HG03135 (cell line): ENCODE data around the gene SKOR1.

Source experiments
- ATAC-seq: cut with Tn5 transposase; IDR thresholded peaks from one replicate; pipeline ENCODE4 v1.9.1; 2021; ENCODE audit warnings: mild to moderate bottlenecking, moderate library complexity; ENCODE audit not compliant: unreplicated experiment

Gene SKOR1

GRCh38 chr15:67815036-67815592 is 10.2 kb upstream of the SKOR1 start:
- no peak for ATAC-seq

DNA sequence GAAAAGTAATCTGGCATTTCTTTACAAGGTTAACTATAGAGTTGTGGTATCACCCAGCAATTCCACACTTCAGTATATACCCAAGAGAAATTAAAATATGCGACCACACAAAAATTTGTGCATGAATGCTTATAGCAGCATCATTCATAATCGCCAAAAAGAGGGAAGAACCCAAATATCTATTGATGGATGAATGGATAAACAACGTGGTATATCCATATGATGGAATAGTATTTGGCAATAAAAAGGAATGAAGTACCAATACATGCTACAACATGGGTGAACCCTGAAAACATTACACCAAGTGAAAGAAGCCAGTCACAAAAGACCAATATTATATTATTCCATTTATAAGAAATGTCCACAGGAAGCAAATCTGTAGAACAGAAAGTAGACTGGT is 8.6 kb upstream of the SKOR1 start:
- ATAC-seq = no peak

DNA sequence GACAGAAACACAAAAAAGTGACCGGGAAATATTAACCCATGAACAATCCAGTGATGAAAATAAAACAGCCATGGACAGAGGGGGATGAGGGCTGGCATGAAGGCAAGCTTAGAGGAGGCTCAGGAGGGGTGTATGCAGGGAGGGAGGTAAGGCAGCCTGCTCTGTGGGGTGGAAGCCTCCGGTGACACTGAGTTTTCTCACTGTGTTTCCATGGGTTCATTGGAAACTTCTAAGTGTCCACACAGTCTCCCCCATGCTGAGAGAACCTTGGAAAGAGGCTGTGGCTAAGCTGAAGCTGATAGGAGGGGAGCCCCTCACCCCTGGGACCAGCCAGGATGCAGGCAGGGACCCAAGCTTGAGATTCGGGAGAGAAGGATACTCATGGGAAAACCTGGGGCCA is 6.8 kb upstream of the SKOR1 start:
- ATAC-seq = no peak

DNA sequence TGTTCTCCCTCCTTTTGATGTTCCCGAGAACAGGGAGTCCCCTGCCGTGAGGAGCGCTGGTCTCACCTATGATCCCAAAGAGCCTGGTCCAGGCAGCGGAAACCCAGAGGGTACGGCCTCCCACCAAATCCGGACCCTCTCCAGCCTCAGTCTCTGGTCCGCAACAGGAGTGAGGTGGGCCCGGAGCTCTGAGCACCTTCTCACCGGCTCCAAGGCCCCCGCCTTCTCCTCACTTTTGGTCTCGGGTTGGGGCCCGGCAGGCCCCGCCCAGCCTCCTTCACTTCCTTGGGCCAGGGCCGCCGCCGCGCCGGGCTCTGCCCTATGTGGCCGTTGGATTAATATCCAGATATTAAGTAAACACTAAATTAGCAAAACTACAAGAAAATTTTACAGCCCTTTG is 5.7 kb upstream of the SKOR1 start:
- ATAC-seq = no peak

- ATAC-seq = no peak
Measured at GRCh38 chr15:67820122-67820991, 5.0 kb upstream of the SKOR1 start.

GRCh38 chr15:67820992-67821783 is 4.1 kb upstream of the SKOR1 start:
- ATAC-seq = no peak

GRCh38 chr15:67821784-67822440 is 3.4 kb upstream of the SKOR1 start:
- no peak for ATAC-seq

- ATAC-seq = no peak
Measured at GRCh38 chr15:67822537-67823313, 2.6 kb upstream of the SKOR1 start.

DNA sequence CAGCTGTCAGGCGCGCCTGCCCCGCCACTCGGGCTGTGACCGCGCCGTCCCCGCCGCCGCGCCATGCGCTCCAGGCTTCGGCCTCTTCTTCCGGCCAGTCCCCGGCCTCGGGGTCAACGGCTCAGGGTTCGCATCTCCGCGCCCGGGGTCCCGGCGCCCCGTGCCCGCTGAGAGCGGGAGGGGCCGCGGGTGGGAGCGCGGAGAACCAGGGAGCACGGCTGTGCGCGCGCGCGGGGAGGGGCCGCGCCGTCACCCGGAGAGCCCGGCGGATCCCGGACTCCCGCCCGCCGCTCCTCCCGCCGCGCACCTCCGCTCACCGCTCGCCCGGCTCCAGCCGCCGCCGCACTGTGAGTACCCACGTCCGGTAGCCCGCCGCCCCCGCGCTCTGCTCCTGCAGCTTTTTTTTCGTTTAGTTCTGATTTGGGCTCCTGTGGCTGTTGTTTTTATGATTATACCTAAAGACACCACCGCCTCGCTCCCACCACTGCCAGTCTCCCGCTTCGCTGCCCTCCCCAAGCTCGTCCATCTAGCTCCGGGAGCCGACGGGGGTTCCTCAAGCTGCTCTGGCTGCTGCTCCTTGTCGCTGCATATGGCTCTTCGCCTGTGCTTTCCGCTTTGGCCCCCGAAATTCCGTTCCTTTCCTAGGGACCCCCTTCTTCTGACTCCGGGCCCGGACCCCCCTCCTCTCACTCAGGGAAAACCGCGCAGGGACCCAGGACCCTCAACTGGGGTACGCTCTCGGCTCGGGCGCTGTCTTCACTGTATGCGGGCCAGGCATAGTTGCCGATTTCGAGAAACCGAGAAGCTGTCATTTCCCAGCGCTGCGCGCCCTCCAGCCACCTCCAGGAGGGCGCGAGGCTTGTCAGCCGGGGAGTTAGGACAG is 1.8 kb upstream of the SKOR1 start:
- no peak for ATAC-seq

DNA sequence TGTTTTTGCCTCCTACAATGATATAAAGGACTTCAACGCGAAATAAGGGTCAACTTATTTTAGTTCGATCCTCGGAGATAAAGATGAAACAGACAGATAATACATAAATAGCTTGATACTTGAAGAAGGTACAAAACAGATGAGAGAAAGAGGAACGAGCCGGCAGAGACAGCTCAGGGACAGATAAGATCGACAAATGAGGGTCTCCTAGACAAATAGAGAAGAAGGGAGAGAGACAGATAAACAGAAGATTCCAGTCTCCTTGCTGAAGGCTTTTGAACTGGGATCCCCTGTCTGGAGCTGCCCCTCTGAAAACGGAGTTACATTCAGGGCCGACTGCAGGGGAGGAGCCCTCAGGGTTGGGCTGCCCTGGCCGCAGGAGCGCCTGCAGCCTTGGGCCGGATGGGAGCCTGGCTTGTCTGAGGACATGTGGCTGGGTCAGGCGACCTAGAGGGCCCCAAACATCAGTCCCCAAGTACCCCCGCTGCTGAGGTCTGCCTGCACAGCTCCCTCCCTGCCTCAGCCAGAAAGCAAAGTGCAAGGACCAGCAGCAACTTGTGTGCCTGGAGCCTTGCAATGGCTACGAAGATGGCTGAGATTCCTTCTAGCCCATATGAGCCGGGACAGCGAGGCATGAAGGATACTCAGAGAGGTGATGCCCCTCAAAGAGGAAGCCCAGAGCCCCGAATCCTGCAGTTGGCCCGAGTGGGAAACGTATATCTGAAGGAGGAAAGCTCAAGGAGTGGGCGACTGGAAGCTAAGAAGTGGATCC is 926 bp upstream of the SKOR1 start:
- ATAC-seq = no peak

- no peak for ATAC-seq
Measured at GRCh38 chr15:67825881-67826716, 790 bp downstream of the SKOR1 start.

DNA sequence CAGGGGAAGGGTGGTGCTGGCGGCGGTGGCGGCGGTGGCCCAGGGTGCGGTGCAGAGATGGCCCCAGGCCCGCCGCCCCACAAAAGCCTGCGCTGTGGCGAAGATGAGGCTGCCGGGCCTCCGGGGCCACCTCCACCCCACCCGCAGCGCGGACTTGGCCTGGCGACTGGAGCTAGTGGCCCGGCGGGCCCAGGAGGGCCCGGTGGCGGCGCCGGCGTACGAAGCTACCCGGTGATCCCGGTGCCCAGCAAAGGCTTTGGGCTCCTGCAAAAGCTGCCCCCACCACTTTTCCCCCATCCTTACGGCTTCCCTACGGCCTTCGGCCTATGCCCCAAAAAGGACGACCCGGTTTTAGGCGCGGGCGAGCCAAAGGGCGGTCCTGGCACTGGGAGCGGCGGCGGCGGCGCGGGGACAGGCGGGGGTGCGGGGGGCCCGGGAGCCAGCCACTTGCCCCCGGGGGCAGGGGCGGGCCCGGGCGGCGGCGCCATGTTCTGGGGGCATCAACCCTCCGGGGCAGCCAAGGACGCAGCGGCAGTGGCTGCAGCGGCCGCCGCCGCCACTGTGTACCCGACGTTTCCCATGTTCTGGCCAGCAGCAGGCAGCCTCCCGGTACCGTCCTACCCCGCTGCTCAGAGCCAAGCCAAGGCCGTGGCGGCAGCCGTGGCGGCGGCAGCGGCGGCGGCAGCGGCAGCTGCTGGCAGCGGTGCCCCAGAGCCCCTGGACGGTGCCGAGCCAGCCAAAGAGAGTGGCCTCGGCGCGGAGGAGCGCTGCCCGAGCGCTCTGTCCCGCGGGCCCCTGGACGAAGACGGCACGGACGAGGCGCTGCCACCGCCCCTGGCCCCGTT is 1.6 kb downstream of the SKOR1 start:
- ATAC-seq = no peak

GRCh38 chr15:67827562-67828277 is 2.4 kb downstream of the SKOR1 start:
- no peak for ATAC-seq

DNA sequence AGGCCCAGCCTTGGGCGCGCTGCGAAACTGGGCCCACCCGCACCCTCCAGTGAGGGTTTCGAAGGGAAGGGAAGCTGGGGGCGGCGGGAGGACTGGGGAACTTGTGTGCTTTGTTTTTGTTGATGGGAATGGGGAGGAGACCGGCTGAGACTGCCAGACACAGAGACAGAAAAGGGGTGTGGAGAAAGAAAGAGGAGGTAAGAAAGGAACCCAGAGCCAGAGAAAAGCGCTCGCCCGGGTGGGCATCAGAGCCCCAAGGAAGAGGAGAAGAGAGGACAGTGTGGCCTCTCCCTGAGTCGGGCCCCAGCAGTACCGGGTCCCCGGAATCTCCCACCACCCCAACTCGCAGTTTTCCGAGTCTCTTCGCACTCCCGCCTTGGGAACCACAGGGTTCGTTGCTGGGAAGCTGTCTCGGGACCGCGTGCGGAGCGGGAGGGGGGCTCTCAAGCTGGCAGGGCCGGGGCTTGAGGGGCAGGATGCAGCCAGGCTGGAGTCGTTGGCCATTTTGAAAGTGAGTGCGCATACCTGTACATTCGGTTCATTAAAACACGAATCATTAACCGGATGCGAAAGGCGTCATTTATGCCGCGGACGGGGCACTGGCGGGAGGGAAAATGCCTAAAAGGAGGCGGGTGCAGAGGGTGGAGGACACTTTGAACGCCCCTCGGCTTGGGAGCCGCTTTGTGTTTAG is 3.1 kb downstream of the SKOR1 start:
- ATAC-seq = no peak

- ATAC-seq = no peak
Measured at GRCh38 chr15:67828969-67829646, 3.8 kb downstream of the SKOR1 start.
